Type B pancreatic cell (in vitro differentiated cells): ENCODE results near the gene RTN4RL1. TPM values are rescaled to one million over a fixed set of nuclear protein-coding genes. Genes with fewer than 3 reads are reported as not detected.

Source experiments
- DNase-seq: peaks from one replicate; pipeline ENCODE4 v3.0.0; 2021; ENCODE audit warnings: mixed read lengths; ENCODE audit not compliant: unreplicated experiment; ENCODE audit errors: extremely low spot score
- H3K27ac Mint-ChIP-seq: 2 replicates; pipeline ENCODE4 v1.8.0; 2021; ENCODE audit warnings: mild to moderate bottlenecking, mixed read lengths
- H3K27me3 Mint-ChIP-seq: 2 replicates; pipeline ENCODE4 v1.8.0; 2021; ENCODE audit warnings: mixed read lengths
- H3K36me3 Mint-ChIP-seq: 2 replicates; pipeline ENCODE4 v1.8.0; 2021; ENCODE audit warnings: mixed read lengths
- H3K4me1 Mint-ChIP-seq: one replicate; pipeline ENCODE4 v1.8.0; 2021; ENCODE audit warnings: mixed read lengths; ENCODE audit not compliant: unreplicated experiment
- H3K4me3 Mint-ChIP-seq: 2 replicates; pipeline ENCODE4 v1.8.0; 2021; ENCODE audit warnings: mild to moderate bottlenecking, mixed read lengths
- H3K9me3 Mint-ChIP-seq: 2 replicates; pipeline ENCODE4 v1.8.0; 2021; ENCODE audit warnings: mixed read lengths
- total RNA-seq: library from RNA; stranded (reverse); gene quantifications from 2 replicates; pipeline ENCODE4 v1.2.1, GENCODE V29; 2021; ENCODE audit warnings: low replicate concordance
- TF ChIP-seq, protein P1 (sequence below): fragments of 200-600 bp; sonication (generic); conservative IDR thresholded peaks from 2 replicates; pipeline ENCODE4 v1.5.0; 2021; ENCODE audit warnings: antibody characterized with exemption, mild to moderate bottlenecking

The RTN4RL1 gene
- total RNA-seq, 1 donor from 2014 or later: 1.7 TPM

DNA sequence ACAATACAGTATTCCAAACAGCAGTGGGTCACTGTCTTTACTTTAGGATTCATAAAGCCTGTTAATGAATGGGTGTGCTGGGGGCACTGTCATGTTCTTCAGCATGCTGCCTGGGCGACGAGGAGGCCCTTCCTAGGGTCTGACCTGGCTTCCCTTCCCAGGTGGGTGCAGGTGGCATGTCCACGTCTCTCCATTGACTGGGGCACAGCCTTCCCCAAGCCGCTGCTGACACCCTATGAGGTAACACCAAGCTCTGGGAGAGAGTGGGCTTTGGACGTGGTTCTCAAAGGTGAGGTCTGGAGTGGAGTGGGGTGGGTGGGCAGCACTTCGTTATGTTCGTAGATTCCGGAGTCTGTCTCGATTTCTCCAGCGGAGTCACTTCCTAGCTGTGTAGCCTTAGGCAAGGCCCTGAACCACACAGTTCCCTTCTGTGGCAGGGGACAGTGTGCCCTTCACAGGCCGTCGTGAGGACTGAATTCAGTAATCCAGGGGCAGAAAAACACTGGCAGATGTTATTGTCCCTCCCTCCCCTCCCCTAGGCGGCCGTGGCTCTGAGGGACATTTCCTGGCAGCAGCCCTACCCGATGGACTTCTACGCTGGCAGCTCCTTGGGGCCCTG, 15.9 kb upstream of the RTN4RL1 start:
- H3K27me3 Mint-ChIP-seq: no peaks in the 10 kb centered on the region
- peak overlapping the region; percentile 76 for H3K27ac Mint-ChIP-seq
- H3K4me1 Mint-ChIP-seq: peaks cover 13% of the 10 kb centered on the region
- H3K4me3 Mint-ChIP-seq: peak overlapping the region; percentile 95
- no peak for DNase-seq
- no peaks in the 10 kb centered on the region for H3K9me3 Mint-ChIP-seq
- TF ChIP-seq, protein P1, sequence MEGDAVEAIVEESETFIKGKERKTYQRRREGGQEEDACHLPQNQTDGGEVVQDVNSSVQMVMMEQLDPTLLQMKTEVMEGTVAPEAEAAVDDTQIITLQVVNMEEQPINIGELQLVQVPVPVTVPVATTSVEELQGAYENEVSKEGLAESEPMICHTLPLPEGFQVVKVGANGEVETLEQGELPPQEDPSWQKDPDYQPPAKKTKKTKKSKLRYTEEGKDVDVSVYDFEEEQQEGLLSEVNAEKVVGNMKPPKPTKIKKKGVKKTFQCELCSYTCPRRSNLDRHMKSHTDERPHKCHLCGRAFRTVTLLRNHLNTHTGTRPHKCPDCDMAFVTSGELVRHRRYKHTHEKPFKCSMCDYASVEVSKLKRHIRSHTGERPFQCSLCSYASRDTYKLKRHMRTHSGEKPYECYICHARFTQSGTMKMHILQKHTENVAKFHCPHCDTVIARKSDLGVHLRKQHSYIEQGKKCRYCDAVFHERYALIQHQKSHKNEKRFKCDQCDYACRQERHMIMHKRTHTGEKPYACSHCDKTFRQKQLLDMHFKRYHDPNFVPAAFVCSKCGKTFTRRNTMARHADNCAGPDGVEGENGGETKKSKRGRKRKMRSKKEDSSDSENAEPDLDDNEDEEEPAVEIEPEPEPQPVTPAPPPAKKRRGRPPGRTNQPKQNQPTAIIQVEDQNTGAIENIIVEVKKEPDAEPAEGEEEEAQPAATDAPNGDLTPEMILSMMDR: no peak
- H3K36me3 Mint-ChIP-seq: peaks cover 12% of the 10 kb centered on the region

GRCh38 chr17:2040219-2040827, 15.2 kb upstream of the RTN4RL1 start:
- Mint-ChIP-seq H3K4me3 (peak overlapping the region; percentile 95), H3K27me3 (no peaks in the 10 kb centered on the region), H3K36me3 (peaks cover 12% of the 10 kb centered on the region), H3K27ac (peak overlapping the region; percentile 76), H3K4me1 (peaks cover 13% of the 10 kb centered on the region), H3K9me3 (no peaks in the 10 kb centered on the region)
- DNase-seq: no peak
- TF ChIP-seq, protein P1: no peak

DNA sequence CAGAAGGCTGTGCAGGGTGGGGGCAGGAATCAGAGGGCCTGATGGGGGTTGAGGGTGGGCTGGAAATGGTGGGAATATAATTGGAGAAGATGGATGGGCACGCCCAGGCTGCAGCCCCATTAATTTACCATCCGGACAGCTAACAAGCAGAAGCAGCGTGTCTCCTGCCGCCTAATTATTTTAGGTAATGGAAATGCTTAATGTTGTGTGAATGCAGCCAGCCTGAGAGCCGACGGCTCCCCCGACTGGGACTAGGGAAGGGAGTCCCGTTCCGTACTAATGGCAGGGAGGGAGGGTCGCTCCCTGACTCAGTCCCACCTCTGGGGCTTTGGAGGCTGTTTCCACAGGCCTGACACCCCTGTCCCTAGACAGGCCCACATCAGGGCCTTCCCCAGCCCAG, 12.0 kb upstream of the RTN4RL1 start:
- peaks cover 4% of the 10 kb centered on the region for H3K36me3 Mint-ChIP-seq
- no peaks in the 10 kb centered on the region for H3K9me3 Mint-ChIP-seq

DNA sequence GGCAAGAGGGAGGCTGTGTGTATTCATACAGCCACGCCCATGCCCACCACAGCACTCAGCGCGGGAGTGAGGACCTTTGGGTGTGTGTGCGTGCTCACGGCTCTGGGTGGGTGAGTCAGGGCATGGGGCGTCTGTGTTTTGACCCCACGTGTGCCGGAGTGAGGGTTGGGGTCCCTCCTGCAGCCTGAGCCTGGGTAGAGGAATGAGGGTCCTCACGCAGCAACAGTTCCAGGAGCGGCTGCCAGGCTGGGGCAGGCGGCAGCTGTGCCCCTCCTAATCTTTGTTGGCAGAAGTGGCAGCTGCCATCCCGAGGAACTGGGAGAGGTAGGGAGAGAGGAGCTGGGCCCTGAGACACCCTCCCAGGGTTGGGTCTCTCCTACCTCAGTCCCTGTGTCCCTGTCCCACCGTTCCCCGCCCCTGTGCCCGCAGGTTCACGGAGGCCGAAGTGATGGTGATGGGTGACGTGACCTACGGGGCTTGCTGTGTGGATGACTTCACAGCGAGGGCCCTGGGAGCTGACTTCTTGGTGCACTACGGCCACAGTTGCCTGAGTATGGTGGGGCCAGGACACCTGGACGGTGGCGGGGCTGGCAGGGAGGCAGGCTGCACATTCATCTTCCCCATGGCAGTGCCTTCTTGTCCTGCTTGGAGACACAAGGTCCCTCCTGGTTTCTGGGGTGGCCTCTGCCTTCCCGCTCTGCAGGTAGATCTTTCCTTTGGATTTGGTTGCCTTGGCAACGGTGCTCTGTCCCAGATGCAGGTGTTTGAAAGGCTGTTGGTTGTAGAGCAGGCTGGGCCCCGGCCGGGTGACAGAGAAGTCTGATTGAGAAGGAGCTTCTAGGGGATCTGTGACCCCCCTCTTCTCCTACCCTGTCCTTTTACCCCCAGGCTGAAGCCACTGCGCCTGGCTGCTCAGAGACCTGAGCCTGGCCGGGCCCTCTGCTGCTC, 10.7 kb upstream of the RTN4RL1 start:
- no peaks in the 10 kb centered on the region for H3K9me3 Mint-ChIP-seq
- TF ChIP-seq, protein P1: no peak
- H3K36me3 Mint-ChIP-seq: peaks cover 4% of the 10 kb centered on the region
- no peak for DNase-seq
- no peak overlapping the region for H3K27ac Mint-ChIP-seq
- no peaks in the 10 kb centered on the region for H3K27me3 Mint-ChIP-seq
- H3K4me3 Mint-ChIP-seq: no peak overlapping the region
- peaks cover 9% of the 10 kb centered on the region for H3K4me1 Mint-ChIP-seq

More for the DNA sequence above, 12.0 kb upstream of the RTN4RL1 start:
- Mint-ChIP-seq H3K27ac (no peak overlapping the region), H3K27me3 (no peaks in the 10 kb centered on the region), H3K4me1 (peaks cover 7% of the 10 kb centered on the region), H3K4me3 (no peak overlapping the region)
- TF ChIP-seq, protein P1: no peak
- DNase-seq: no peak

DNA sequence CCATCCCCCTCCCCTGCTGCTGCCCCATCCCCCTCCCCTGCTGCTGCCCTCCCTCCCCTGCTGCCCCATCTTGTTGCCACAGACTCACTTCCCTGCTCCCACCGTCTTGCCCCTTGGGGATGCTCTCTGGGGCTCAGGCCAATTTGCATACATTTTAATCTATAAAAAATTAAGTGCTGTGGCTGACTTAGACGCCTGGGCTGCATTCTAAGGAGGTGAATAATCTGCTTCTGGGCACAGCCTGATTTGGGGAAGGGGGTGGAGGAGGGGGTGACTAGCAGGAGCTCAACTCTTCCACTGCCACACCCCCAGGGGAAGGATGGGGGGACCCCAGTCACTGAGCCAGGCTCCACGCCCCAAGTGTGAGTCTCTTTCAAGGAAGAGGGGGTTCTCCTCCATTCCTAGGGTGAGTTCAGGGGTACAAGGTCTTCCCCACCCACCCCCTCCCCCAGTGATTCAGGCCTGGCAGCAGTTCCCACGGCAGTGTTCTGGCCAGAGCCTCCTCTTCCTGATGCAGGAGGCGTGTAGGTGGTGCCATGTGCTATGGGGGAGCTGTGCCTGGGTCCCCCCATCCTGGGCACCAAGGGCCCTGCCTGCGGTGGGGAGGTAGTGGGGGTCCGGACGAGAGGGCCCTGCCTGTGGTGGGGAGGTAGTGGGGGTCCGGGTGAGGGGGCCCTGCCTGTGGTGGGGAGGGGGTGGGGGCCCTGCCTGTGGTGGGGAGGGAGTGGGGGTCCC, 9.8 kb upstream of the RTN4RL1 start:
- no peak overlapping the region for H3K27ac Mint-ChIP-seq
- TF ChIP-seq, protein P1: no peak
- H3K4me3 Mint-ChIP-seq: no peak overlapping the region
- peaks cover 14% of the 10 kb centered on the region for H3K4me1 Mint-ChIP-seq
- H3K36me3 Mint-ChIP-seq: peaks cover 4% of the 10 kb centered on the region
- DNase-seq: no peak
- H3K9me3 Mint-ChIP-seq: no peaks in the 10 kb centered on the region
- peaks cover 4% of the 10 kb centered on the region for H3K27me3 Mint-ChIP-seq
